SK-N-SH (cell line): ENCODE results near the gene GTF2E1. TPM values are rescaled to one million over a fixed set of nuclear protein-coding genes. Genes with fewer than 3 reads are reported as not detected.

Experiments
- CTCF ChIA-PET: fragments of 300-600, 350-600 bp; formaldehyde crosslinking; extraction: SDS; loops from one replicate; lab custom pipeline; 2021; lab: Yijun Ruan, JAX
- POLR2A ChIA-PET: fragments of 350-600 bp; sonication (Branson Sonifier 250); formaldehyde crosslinking; extraction: SDS; loops from one replicate; lab custom pipeline; 2020; ENCODE audit warnings: antibody characterized with exemption, inconsistent platforms; lab: Yijun Ruan, JAX
- DNase-seq: peaks from one replicate; pipeline ENCODE4 v3.0.0; 2012
- H2AFZ ChIP-seq: fragments of 200-600 bp; sonication (generic); 2 replicates; pipeline ENCODE4 v1.8.1; 2016; ENCODE audit warnings: antibody characterized with exemption, mild to moderate bottlenecking, low read depth
- H3F3A ChIP-seq: fragments of 200-600 bp; sonication (generic); replicated peaks from 2 replicates; pipeline ENCODE3; 2016; ENCODE audit warnings: antibody characterized with exemption, mild to moderate bottlenecking; ENCODE audit not compliant: insufficient read depth
- H3K27ac ChIP-seq, 2 experiments: fragments of 200-500 bp in 1 of 2; fragments of 200-600 bp in 1 of 2; sonication (Bioruptor generic) in 1 of 2; sonication (generic), shearing (Covaris generic) in 1 of 2; 2 replicates each; pipeline versions ENCODE4 v1.5.1 to v1.6.1; 2014 to 2016; ENCODE audit warnings: low read depth in 2 of 2, inconsistent platforms in 1 of 2, low read length in 1 of 2, mild to moderate bottlenecking in 1 of 2, mixed read lengths in 1 of 2
- H3K27me3 ChIP-seq: fragments of 200-600 bp; sonication (generic), shearing (Covaris generic); 2 replicates; pipeline ENCODE4 v1.6.1; 2016; ENCODE audit warnings: mixed run types; ENCODE audit not compliant: insufficient read depth
- H3K36me3 ChIP-seq, 2 experiments: fragments of 200-500 bp in 1 of 2; fragments of 200-600 bp in 1 of 2; sonication (Bioruptor generic) in 1 of 2; sonication (generic) in 1 of 2; replicated peaks in 1 of 2; 2 replicates each; pipeline versions ENCODE3 to v1.5.1; 2014 to 2016; ENCODE audit warnings: low read length in 1 of 2, mild to moderate bottlenecking in 1 of 2; ENCODE audit not compliant: insufficient read depth in 2 of 2, control insufficient read depth in 1 of 2
- H3K4me1 ChIP-seq, 2 experiments: fragments of 200-500 bp in 1 of 2; fragments of 200-600 bp in 1 of 2; sonication (Bioruptor generic) in 1 of 2; sonication (generic), shearing (Covaris generic) in 1 of 2; 2 replicates each; pipeline versions ENCODE4 v1.5.1 to v1.6.1; 2014 to 2016; ENCODE audit warnings: low read depth in 1 of 2, low read length in 1 of 2, mixed run types in 1 of 2; ENCODE audit not compliant: insufficient read depth in 2 of 2, control insufficient read depth in 1 of 2
- H3K4me2 ChIP-seq: fragments of 200-600 bp; sonication (generic), shearing (Covaris generic); 2 replicates; pipeline ENCODE4 v1.6.1; 2017; ENCODE audit warnings: mixed run types
- H3K4me3 ChIP-seq, 2 experiments: fragments of 200-500 bp in 1 of 2; fragments of 200-600 bp in 1 of 2; sonication (Bioruptor generic) in 1 of 2; sonication (generic), shearing (Covaris generic) in 1 of 2; 2 replicates each; pipeline versions ENCODE4 v1.5.1 to v1.8.1; 2014 to 2016; ENCODE audit warnings: low read depth in 2 of 2, inconsistent platforms in 1 of 2, low read length in 1 of 2, mild to moderate bottlenecking in 1 of 2, mixed read lengths in 1 of 2, moderate library complexity in 1 of 2
- H3K79me2 ChIP-seq: fragments of 200-600 bp; sonication (generic); 2 replicates; pipeline ENCODE4 v1.8.1; 2017; ENCODE audit warnings: mild to moderate bottlenecking; ENCODE audit not compliant: insufficient read depth
- H3K9ac ChIP-seq: fragments of 200-600 bp; sonication (generic); 2 replicates; pipeline ENCODE4 v1.6.1; 2017; ENCODE audit warnings: mixed run types
- H3K9me2 ChIP-seq: fragments of 200-600 bp; sonication (generic); 2 replicates; pipeline ENCODE4 v1.6.1; 2017; ENCODE audit warnings: mixed run types
- H3K9me3 ChIP-seq: fragments of 200-600 bp; sonication (generic); 2 replicates; pipeline ENCODE4 v1.6.1; 2017; ENCODE audit warnings: mixed run types, mild to moderate bottlenecking, moderate library complexity
- H4K20me1 ChIP-seq: fragments of 200-600 bp; sonication (generic); 2 replicates; pipeline ENCODE4 v1.6.1; 2017; ENCODE audit warnings: mild to moderate bottlenecking, mixed run types; ENCODE audit not compliant: insufficient read depth
- EZH2phosphoT487 ChIP-seq: fragments of 200-600 bp; sonication (generic); IDR thresholded peaks from 2 replicates; pipeline ENCODE4 v1.6.1; 2017; ENCODE audit warnings: low read depth, mixed run types, mild to moderate bottlenecking, antibody characterized with exemption, moderate library complexity, borderline replicate concordance
- FOSL2 ChIP-seq: IDR thresholded peaks from 2 replicates; pipeline ENCODE4 v1.4.0; 2012; ENCODE audit warnings: low read depth, mild to moderate bottlenecking, moderate library complexity, borderline replicate concordance
- FOXM1 ChIP-seq: IDR thresholded peaks from 2 replicates; pipeline ENCODE4 v1.4.0; 2012; ENCODE audit warnings: low read depth, mild to moderate bottlenecking
- MEF2A ChIP-seq: IDR thresholded peaks from 2 replicates; pipeline ENCODE4 v1.4.0; 2012; ENCODE audit warnings: low read depth, borderline replicate concordance
- NRF1 ChIP-seq: IDR thresholded peaks from 2 replicates; pipeline ENCODE4 v1.6.1; 2012; ENCODE audit warnings: low read depth, mild to moderate bottlenecking, low read length
- REST ChIP-seq: IDR thresholded peaks from 2 replicates; pipeline ENCODE4 v1.6.1; 2012; ENCODE audit warnings: mild to moderate bottlenecking, low read depth, low read length, moderate library complexity
- TCF12 ChIP-seq: IDR thresholded peaks from 2 replicates; pipeline ENCODE4 v1.4.0; 2012
- WGBS: methylation state at CpG from one replicate; pipeline ENCODE4 v1.1.6; 2017; ENCODE audit warnings: low lambda C conversion rate; 5-methylcytosine and 5-hydroxymethylcytosine counted together
- polyA plus RNA-seq, 3 experiments: library from polyadenylated mRNA; depleted of rRNA; stranded (reverse); fragments of >200 nt; gene quantifications; 2 replicates each; pipeline ENCODE4 v1.2.3, GENCODE V29; 2012

GTF2E1 gene
- polyA plus RNA-seq, 1 of the 3 experiments (the other 2 are of a cell fraction): 5.7 TPM

GRCh38 chr3:120743556-120744195 is 1.1 kb downstream of the GTF2E1 start:
- DNase-seq: no peak
- CTCF ChIA-PET: interaction anchor here (0.7 to 2.8 kb wide), 3 partner anchors 28 to 176 kb away, joined by 3 to 8 read pairs (median 8); no protein-coding TSS in a partner anchor
- H3K36me3 ChIP-seq: peaks cover 0 to 10% of the 10 kb centered on the region in 2 experiments
- peak overlapping the region; percentile 93 for H3K4me2 ChIP-seq
- no peaks in the 10 kb centered on the region for H3F3A ChIP-seq
- peak overlapping the region; percentile 88 for H3K9ac ChIP-seq
- peak overlapping the region in 1 of 2 experiments; percentile 88; a peak in 2 of 4 replicates for H3K27ac ChIP-seq
- WGBS: 55% methylated on average over 5 of the region's 6 CpGs
- TF ChIP-seq NRF1 (no peak), TCF12 (no peak)
- TF ChIP-seq, all 33 proteins: peak for 0
- Histone ChIP-seq H3K79me2 (peaks cover 87% of the 10 kb centered on the region), H3K4me1 (peaks cover 7 to 8% of the 10 kb centered on the region in 2 experiments; a peak in 3 of 4 replicates), H4K20me1 (no peaks in the 10 kb centered on the region), H3K9me3 (no peaks in the 10 kb centered on the region), H3K4me3 (peak overlapping the region; percentile 91 to 98), H3K9me2 (no peaks in the 10 kb centered on the region), H3K27me3 (no peaks in the 10 kb centered on the region), H2AFZ (peak overlapping the region; percentile 86)
- POLR2A ChIA-PET: no interaction called here

- Histone ChIP-seq H3K36me3 (peaks cover 0 to 3% of the 10 kb centered on the region in 2 experiments), H3K27ac (no peak overlapping the region), H3K9me3 (no peaks in the 10 kb centered on the region), H3K4me3 (no peak overlapping the region), H3K79me2 (peaks cover 92% of the 10 kb centered on the region), H3K9me2 (no peaks in the 10 kb centered on the region), H3K4me2 (no peak overlapping the region), H3K9ac (no peak overlapping the region), H3F3A (no peaks in the 10 kb centered on the region), H2AFZ (no peak overlapping the region), H4K20me1 (no peaks in the 10 kb centered on the region), H3K4me1 (peaks cover 7 to 8% of the 10 kb centered on the region in 2 experiments; a peak in 3 of 4 replicates), H3K27me3 (no peaks in the 10 kb centered on the region)
- ChIA-PET CTCF (interaction anchor here (0.7 to 2.8 kb wide), 2 partner anchors 42 to 178 kb away, joined by 3 to 8 read pairs; no protein-coding TSS in a partner anchor), POLR2A (no interaction called here)
- no peak for DNase-seq
- TF ChIP-seq FOSL2 (no peak), EZH2phosphoT487 (no peak), MEF2A (no peak), REST (no peak), FOXM1 (no peak)
- WGBS: 72% methylated on average over 3 of the region's 3 CpGs
Measured at GRCh38 chr3:120745466-120745865, 2.9 kb downstream of the GTF2E1 start.
